ENCODE results near the gene LILRB2. TPM values are rescaled to one million over a fixed set of nuclear protein-coding genes. Genes with fewer than 3 reads are reported as not detected.
"Not testable (repeated sequence)": the region's sequence is repeated elsewhere in the genome, so short reads cannot be mapped to it uniquely, and the experiment has no call there.

LILRB2 gene
- total RNA-seq: not detected in 2 replicates

GRCh38 chr19:54281007-54281728 is at the start of gene LILRB2:
Gene LILRB2, minus strand, starts transcription at chr19:54281110. Its CDS starts 614 bp downstream, at chr19:54280496.
- TF ChIP-seq CTCF (IDR thresholded peaks at IDR 0.05; ENCODE audit: insufficient read depth, low read length, poor library complexity, severe bottlenecking): no peak

GRCh38 chr19:54329476-54330165 is 48.7 kb upstream of the LILRB2 start:
- no peak for DNase-seq (ENCODE audit: low read depth)
- no peak for TF ChIP-seq CTCF (IDR thresholded peaks at IDR 0.05; ENCODE audit: insufficient read depth, low read length, poor library complexity, severe bottlenecking)
- no peaks in the 10 kb centered on the region for H3K36me3 ChIP-seq (ENCODE audit: control insufficient read depth, insufficient read depth, low read length)
- H3K27me3 ChIP-seq (ENCODE audit: control insufficient read depth, insufficient read depth, low read length): no peaks in the 10 kb centered on the region
- H3K4me3 ChIP-seq (ENCODE audit: low read depth, low read length): no peak overlapping the region

More at GRCh38 chr19:54281007-54281728, at the start of gene LILRB2:
- Histone ChIP-seq H3K36me3 (ENCODE audit: control insufficient read depth, insufficient read depth, low read length) (no peaks in the 10 kb centered on the region), H3K4me3 (ENCODE audit: low read depth, low read length) (no peak within 1 kb of the TSS), H3K27me3 (ENCODE audit: control insufficient read depth, insufficient read depth, low read length) (no peaks in the 10 kb centered on the region)
- DNase-seq (ENCODE audit: low read depth): no peak

DNA sequence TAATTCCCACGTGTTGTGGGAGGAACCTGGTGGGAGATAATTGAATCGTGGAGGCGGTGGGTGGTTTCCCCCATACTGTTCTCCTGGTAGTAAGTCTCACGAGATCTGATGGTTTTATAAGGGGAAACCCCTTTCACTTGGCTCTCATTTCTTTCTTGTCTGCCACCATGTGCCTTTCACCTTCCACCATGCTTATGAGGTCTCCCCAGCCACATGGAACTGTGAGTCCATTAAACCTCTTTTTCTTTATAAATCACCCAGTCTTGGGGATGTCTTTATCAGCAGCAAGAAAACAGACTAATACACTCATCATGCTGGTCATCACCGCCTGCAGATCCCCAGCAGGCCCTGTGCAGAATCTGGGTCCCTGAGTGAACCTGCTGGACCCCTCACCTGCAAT is 47.9 kb upstream of the LILRB2 start:
- not testable (repeated sequence) for H3K27me3 ChIP-seq (ENCODE audit: control insufficient read depth, insufficient read depth, low read length); H3K36me3 ChIP-seq (ENCODE audit: control insufficient read depth, insufficient read depth, low read length); DNase-seq (ENCODE audit: low read depth); H3K4me3 ChIP-seq (ENCODE audit: low read depth, low read length)

DNA sequence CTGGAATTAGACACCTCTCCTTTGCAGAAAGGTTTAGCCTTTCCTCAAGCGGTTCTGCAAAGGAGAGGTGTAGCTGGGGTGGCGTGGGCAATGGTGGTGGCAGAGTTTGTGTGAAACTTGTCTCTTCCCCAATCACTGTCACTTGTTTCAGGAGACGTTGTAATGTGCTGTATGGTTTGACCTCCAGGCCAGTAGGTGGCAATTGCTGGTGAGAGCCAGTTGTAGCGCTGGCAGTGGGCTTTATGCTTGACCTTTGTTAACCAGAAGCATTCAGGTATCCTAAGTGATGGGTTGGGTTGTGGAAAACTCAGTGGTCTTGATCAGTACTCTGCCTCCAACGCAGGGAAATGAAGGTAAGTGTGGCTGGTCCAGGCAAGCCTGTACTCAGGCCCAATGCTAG is 44.7 kb upstream of the LILRB2 start:
- Histone ChIP-seq H3K27me3 (ENCODE audit: control insufficient read depth, insufficient read depth, low read length) (no peaks in the 10 kb centered on the region), H3K36me3 (ENCODE audit: control insufficient read depth, insufficient read depth, low read length) (no peaks in the 10 kb centered on the region), H3K4me3 (ENCODE audit: low read depth, low read length) (no peak overlapping the region)
- DNase-seq (ENCODE audit: low read depth): no peak
- TF ChIP-seq CTCF (IDR thresholded peaks at IDR 0.05; ENCODE audit: insufficient read depth, low read length, poor library complexity, severe bottlenecking): no peak

DNA sequence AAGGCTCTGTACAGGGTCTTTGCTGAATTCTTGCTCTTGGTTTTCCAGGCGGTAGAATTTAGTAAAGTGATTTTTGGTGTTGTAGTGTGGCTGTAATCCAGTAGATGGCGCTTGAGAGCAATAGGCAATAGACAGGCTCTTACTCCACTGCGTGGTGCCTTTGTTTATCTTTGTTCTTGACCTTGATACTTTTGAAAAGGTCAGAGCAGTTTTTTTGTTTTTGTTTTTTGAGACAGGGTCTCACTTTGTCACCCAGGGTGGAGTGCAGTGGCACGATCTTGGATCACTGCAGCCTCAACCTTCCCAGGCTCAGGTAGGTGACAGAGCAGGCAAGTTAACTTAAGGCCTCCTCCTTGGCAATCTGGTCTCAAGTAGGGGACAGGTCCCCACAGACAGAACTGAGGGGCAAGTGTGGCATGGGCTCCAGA is 44.3 kb upstream of the LILRB2 start:
- DNase-seq (ENCODE audit: low read depth): no peak
- peak; percentile 52 for TF ChIP-seq CTCF (IDR thresholded peaks at IDR 0.05; ENCODE audit: insufficient read depth, low read length, poor library complexity, severe bottlenecking)
- no peaks in the 10 kb centered on the region for H3K36me3 ChIP-seq (ENCODE audit: control insufficient read depth, insufficient read depth, low read length)
- no peaks in the 10 kb centered on the region for H3K27me3 ChIP-seq (ENCODE audit: control insufficient read depth, insufficient read depth, low read length)
- H3K4me3 ChIP-seq (ENCODE audit: low read depth, low read length): no peak overlapping the region

- H3K36me3 ChIP-seq (ENCODE audit: control insufficient read depth, insufficient read depth, low read length): no peaks in the 10 kb centered on the region
- TF ChIP-seq CTCF (IDR thresholded peaks at IDR 0.05; ENCODE audit: insufficient read depth, low read length, poor library complexity, severe bottlenecking): no peak
- H3K4me3 ChIP-seq (ENCODE audit: low read depth, low read length): no peak overlapping the region
- H3K27me3 ChIP-seq (ENCODE audit: control insufficient read depth, insufficient read depth, low read length): no peaks in the 10 kb centered on the region
- DNase-seq (ENCODE audit: low read depth): no peak
Observed at GRCh38 chr19:54324071-54324470, 43.2 kb upstream of the LILRB2 start.

GRCh38 chr19:54322934-54323333 is 42.0 kb upstream of the LILRB2 start:
- not testable (repeated sequence) for H3K4me3 ChIP-seq (ENCODE audit: low read depth, low read length); H3K36me3 ChIP-seq (ENCODE audit: control insufficient read depth, insufficient read depth, low read length); DNase-seq (ENCODE audit: low read depth); H3K27me3 ChIP-seq (ENCODE audit: control insufficient read depth, insufficient read depth, low read length)

DNA sequence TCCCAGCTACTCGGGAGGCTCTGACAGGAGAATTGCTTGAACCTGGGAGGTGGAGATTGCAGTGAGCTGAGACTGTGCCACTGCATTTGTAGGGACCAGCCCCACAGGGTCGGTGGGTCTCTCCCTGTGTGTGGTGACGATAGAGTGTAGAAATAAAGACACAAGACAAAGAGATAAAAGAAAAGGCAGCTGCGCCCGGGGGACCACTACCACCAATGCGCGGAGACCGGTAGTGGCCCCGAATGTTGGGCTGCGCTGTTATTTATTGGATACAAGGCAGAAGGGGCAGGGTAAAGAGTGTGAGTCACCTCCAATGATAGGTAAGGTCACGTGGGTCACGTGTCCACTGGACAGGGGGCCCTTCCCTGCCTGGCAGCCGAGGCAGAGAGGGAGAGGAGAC is 41.4 kb upstream of the LILRB2 start:
- H3K36me3 ChIP-seq (ENCODE audit: control insufficient read depth, insufficient read depth, low read length); H3K27me3 ChIP-seq (ENCODE audit: control insufficient read depth, insufficient read depth, low read length); DNase-seq (ENCODE audit: low read depth); H3K4me3 ChIP-seq (ENCODE audit: low read depth, low read length): not testable (repeated sequence)
